ENCODE data around the gene ADCY2. TPM values are rescaled to one million over a fixed set of nuclear protein-coding genes. Genes with fewer than 3 reads are reported as not detected.

The ADCY2 gene
- total RNA-seq, 1 experiment from 2014 or later: not detected

DNA sequence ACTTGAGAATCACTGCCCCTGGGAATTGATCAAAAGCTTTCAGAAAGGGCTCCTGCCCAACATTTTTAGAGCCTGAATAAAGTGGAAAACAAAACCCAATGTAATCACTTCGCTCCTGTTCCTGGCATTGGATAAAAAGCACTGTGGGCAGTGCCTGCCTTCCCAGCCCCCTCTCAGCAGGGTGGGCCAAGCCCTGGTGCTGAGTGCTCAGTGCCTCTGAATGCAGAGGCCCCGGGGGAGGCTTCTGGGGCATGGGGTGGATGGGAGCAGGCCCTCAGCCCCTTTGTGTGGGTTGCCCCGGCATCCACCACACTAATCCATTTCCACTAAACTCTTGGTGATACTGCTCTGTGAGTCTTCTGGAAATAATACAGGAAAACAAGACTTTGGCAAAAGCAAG, 399.4 kb downstream of the ADCY2 start:
- TF ChIP-seq, protein P1, sequence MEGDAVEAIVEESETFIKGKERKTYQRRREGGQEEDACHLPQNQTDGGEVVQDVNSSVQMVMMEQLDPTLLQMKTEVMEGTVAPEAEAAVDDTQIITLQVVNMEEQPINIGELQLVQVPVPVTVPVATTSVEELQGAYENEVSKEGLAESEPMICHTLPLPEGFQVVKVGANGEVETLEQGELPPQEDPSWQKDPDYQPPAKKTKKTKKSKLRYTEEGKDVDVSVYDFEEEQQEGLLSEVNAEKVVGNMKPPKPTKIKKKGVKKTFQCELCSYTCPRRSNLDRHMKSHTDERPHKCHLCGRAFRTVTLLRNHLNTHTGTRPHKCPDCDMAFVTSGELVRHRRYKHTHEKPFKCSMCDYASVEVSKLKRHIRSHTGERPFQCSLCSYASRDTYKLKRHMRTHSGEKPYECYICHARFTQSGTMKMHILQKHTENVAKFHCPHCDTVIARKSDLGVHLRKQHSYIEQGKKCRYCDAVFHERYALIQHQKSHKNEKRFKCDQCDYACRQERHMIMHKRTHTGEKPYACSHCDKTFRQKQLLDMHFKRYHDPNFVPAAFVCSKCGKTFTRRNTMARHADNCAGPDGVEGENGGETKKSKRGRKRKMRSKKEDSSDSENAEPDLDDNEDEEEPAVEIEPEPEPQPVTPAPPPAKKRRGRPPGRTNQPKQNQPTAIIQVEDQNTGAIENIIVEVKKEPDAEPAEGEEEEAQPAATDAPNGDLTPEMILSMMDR (IDR thresholded peaks at IDR 0.05; ENCODE audit: insufficient read depth in 1 of 2, low read depth in 1 of 2, low read length in 1 of 2, severe bottlenecking in 1 of 2, unreplicated experiment in 1 of 2): no peak
- H3K36me3 Mint-ChIP-seq (ENCODE audit: insufficient read depth, unreplicated experiment): no peaks in the 10 kb centered on the region
- no peaks in the 10 kb centered on the region for H3K4me1 Mint-ChIP-seq (ENCODE audit: low read depth, unreplicated experiment)
- CTCF ChIA-PET: no interaction called here
- H3K27ac Mint-ChIP-seq (ENCODE audit: unreplicated experiment): no peak overlapping the region
- Histone ChIP-seq H3K4me1 (no peaks in the 10 kb centered on the region), H3K36me3 (ENCODE audit: control insufficient read depth, insufficient read depth, low read length) (no peaks in the 10 kb centered on the region), H3K9me3 (no peaks in the 10 kb centered on the region), H3K27me3 (replicated peaks; ENCODE audit: control insufficient read depth, insufficient read depth, low read length) (no peaks in the 10 kb centered on the region), H3K4me3 (ENCODE audit: low read depth, low read length) (no peak overlapping the region)
- no peak overlapping the region for H3K4me3 Mint-ChIP-seq (ENCODE audit: unreplicated experiment)
- no peaks in the 10 kb centered on the region for H3K9me3 Mint-ChIP-seq (ENCODE audit: unreplicated experiment)
- no peak for DNase-seq
- peaks cover 20% of the 10 kb centered on the region for H3K27me3 Mint-ChIP-seq (ENCODE audit: insufficient read depth, unreplicated experiment)
- intact Hi-C loops (cut with micrococcal nuclease; ENCODE audit: unreplicated experiment): no loop called here
- POLR2A ChIA-PET: no interaction called here
- no TSS peak for BruUV-seq (replicated peaks)

DNA sequence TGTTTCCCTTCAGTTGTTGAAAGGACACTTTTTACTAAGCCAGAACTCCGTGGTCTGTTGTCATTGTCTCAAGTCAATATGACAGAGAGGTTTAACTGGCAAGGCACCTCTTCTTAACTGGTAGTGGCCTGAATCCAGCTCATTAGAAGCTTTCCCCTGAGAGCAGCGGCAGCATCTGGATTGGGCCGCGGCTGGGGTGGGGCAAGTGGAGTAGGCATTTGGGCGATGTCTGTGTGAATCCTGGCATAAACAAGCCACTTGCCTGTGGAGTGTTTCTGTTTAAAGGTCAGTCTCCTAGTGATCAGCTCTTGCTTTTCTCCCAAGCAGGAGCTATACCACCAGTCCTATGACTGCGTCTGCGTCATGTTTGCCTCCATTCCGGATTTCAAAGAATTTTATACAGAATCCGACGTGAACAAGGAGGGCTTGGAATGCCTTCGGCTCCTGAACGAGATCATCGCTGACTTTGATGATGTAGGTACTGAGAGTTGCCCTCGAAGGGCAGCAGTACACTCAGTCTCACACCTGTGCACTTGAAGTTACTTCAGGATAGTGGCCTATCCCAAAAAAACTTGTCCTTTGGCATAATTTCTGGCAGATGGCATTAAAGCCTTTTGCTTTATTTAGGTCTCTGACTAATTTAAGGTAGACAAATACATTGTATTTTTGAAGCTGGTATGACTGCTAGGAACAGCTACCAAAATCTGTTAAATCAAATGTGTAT, 406.1 kb downstream of the ADCY2 start:
- no peaks in the 10 kb centered on the region for H3K36me3 Mint-ChIP-seq (ENCODE audit: insufficient read depth, unreplicated experiment)
- H3K4me3 ChIP-seq (ENCODE audit: low read depth, low read length): no peak overlapping the region
- H3K4me1 ChIP-seq: no peaks in the 10 kb centered on the region
- H3K27me3 Mint-ChIP-seq (ENCODE audit: insufficient read depth, unreplicated experiment): peaks cover 8% of the 10 kb centered on the region
- intact Hi-C loops (cut with micrococcal nuclease; ENCODE audit: unreplicated experiment): no loop called here
- H3K9me3 ChIP-seq: no peaks in the 10 kb centered on the region; the same call in 1 of the 2 replicates
- H3K36me3 ChIP-seq (ENCODE audit: control insufficient read depth, insufficient read depth, low read length): no peaks in the 10 kb centered on the region
- no peaks in the 10 kb centered on the region for H3K27me3 ChIP-seq (replicated peaks; ENCODE audit: control insufficient read depth, insufficient read depth, low read length)
- H3K4me1 Mint-ChIP-seq (ENCODE audit: low read depth, unreplicated experiment): no peaks in the 10 kb centered on the region
- no peak for DNase-seq
- no peak overlapping the region for H3K27ac Mint-ChIP-seq (ENCODE audit: unreplicated experiment)
- BruUV-seq (replicated peaks): no TSS peak
- no peaks in the 10 kb centered on the region for H3K9me3 Mint-ChIP-seq (ENCODE audit: unreplicated experiment)
- H3K4me3 Mint-ChIP-seq (ENCODE audit: unreplicated experiment): no peak overlapping the region
- ChIA-PET CTCF (no interaction called here), POLR2A (no interaction called here)
- TF ChIP-seq, protein P1 (IDR thresholded peaks at IDR 0.05; ENCODE audit: insufficient read depth in 1 of 2, low read depth in 1 of 2, low read length in 1 of 2, severe bottlenecking in 1 of 2, unreplicated experiment in 1 of 2): no peak

DNA sequence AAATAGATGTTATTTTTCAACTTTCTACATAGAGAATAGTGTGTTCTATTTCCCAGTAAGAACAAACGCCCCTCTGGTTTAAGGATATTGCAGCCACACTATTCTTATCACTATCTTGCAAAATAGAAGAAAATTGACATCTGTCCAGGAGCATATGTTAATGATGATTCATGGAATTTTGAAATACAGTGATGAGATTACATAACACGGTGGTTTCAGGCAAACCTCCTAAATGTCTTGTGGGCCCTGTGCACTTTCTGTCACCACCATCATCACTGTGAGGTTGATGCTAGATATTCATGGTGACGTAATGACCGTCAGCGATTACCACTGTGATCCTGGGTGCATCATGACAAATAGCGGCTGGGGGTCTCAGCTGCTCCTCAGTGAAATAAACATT, 406.9 kb downstream of the ADCY2 start:
- Mint-ChIP-seq H3K36me3 (ENCODE audit: insufficient read depth, unreplicated experiment) (no peaks in the 10 kb centered on the region), H3K4me1 (ENCODE audit: low read depth, unreplicated experiment) (no peaks in the 10 kb centered on the region), H3K27me3 (ENCODE audit: insufficient read depth, unreplicated experiment) (peaks cover 9% of the 10 kb centered on the region), H3K9me3 (ENCODE audit: unreplicated experiment) (no peaks in the 10 kb centered on the region), H3K4me3 (ENCODE audit: unreplicated experiment) (no peak overlapping the region), H3K27ac (ENCODE audit: unreplicated experiment) (no peak overlapping the region)
- Histone ChIP-seq H3K4me3 (ENCODE audit: low read depth, low read length) (no peak overlapping the region), H3K36me3 (ENCODE audit: control insufficient read depth, insufficient read depth, low read length) (no peaks in the 10 kb centered on the region), H3K4me1 (no peaks in the 10 kb centered on the region), H3K27me3 (replicated peaks; ENCODE audit: control insufficient read depth, insufficient read depth, low read length) (no peaks in the 10 kb centered on the region), H3K9me3 (no peaks in the 10 kb centered on the region; the same call in 1 of the 2 replicates)
- intact Hi-C loops (cut with micrococcal nuclease; ENCODE audit: unreplicated experiment): no loop called here
- no TSS peak for BruUV-seq (replicated peaks)
- ChIA-PET CTCF (no interaction called here), POLR2A (no interaction called here)
- DNase-seq: no peak
- TF ChIP-seq, protein P1 (IDR thresholded peaks at IDR 0.05; ENCODE audit: insufficient read depth in 1 of 2, low read depth in 1 of 2, low read length in 1 of 2, severe bottlenecking in 1 of 2, unreplicated experiment in 1 of 2): no peak

Data from Caco-2 (cell line).